Prostate gland (tissue), 2 donors: ENCODE measurements around the gene ARL15. TPM values are rescaled to one million over a fixed set of nuclear protein-coding genes. Genes with fewer than 3 reads are reported as not detected.

Experiments
- DNase-seq: peaks from one replicate; pipeline ENCODE4 v3.0.0-alpha.2; 2019; ENCODE audit warnings: low spot score
- H3K27ac ChIP-seq, 2 donors: fragments of 200-600 bp; sonication (generic); 2 replicates each; pipeline ENCODE4 v1.5.1; 2017 to 2019
- H3K27me3 ChIP-seq: fragments of 200-600 bp; sonication (generic); replicated peaks from 2 replicates; pipeline ENCODE4 v1.5.1; 2019; ENCODE audit not compliant: insufficient read depth
- H3K36me3 ChIP-seq, 2 donors: fragments of 200-600 bp; sonication (generic); 1 replicate in 1 of 2; 2 replicates in 1 of 2; pipeline versions ENCODE4 v1.5.1 to v1.8.1; 2017 to 2019
- H3K4me1 ChIP-seq: fragments of 200-600 bp; sonication (generic); replicated peaks from 2 replicates; pipeline ENCODE4 v1.5.1; 2019
- H3K4me3 ChIP-seq, 2 donors: fragments of 200-600 bp; sonication (generic); 2 replicates each; pipeline ENCODE4 v1.5.1; 2017 to 2019
- H3K9me3 ChIP-seq: fragments of 200-600 bp; sonication (generic); 2 replicates; pipeline ENCODE4 v1.5.1; 2017
- POLR2A ChIP-seq: fragments of 450-650 bp; IDR thresholded peaks from one replicate; pipeline ENCODE4 v1.6.1; 2016; ENCODE audit warnings: antibody characterized with exemption, mild to moderate bottlenecking
- POLR2AphosphoS5 ChIP-seq: sonication (generic); formaldehyde crosslinking; IDR thresholded peaks from one replicate; pipeline ENCODE4 v1.6.1; 2017; ENCODE audit warnings: antibody characterized with exemption
- WGBS: methylation state at CpG from one replicate; pipeline ENCODE4 v1.1.5; 2018; 5-methylcytosine and 5-hydroxymethylcytosine counted together
- intact Hi-C: fragments of 100-400 bp; cut with DNase I; formaldehyde crosslinking; loops from one replicate; pipeline ENCODE4 v1.14.2; 2022
- total RNA-seq, 2 donors: library from RNA; depleted of rRNA; stranded (reverse); fragments of >200 nt; gene quantifications; one replicate each; pipeline ENCODE4 v1.1.0, GENCODE V29; 2016
- TF ChIP-seq, protein P1 (sequence below), 4 experiments: fragments of 200-600 bp in 2 of 4; fragments of 450-650 bp in 2 of 4; sonication (generic) in 2 of 4; IDR thresholded peaks; 1 replicate in 3 of 4; 2 replicates in 1 of 4; pipeline ENCODE4 v1.5.1; 2016 to 2019; ENCODE audit warnings: antibody characterized with exemption in 4 of 4, mild to moderate bottlenecking in 2 of 4, moderate library complexity in 2 of 4

ARL15 gene
- total RNA-seq, 2 donors from 2014 or later: 16.1 to 38.4 TPM

DNA sequence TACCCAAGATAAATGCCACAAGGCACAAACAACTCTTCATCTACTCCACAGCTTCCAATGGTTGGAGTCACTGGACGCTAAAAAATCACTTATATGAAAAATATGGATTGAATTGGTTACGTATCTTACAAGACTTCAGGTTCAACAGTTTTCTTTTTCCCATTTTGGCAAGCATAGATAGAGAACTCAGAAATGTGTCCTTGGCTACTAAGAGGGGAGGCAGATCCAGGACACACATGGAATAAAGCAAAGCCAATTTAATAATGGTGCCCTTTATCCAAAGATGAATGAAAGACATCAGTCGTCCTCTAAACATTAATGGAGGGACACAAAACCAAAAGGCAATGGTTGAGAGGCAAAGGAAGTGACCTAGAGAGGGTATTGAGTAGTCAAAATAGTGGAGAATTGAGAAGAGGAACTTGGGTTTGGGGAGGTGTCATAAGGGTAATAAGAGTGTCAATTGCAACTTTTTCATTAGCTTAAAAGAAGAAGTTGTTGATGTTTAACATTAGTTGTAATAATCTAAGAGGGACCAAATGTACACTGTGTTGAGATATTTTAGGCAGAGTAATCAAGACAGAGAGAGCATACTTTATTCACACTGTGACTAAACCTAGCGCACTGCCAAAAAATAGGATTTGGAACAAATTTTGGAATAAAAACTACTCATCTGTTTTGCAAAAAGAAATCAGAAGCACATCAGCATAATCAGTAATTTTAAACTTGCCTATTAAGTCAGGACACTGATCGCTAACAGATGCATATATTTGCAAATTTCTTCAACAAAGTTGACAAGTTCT is 308.2 kb downstream of the ARL15 start:
- H3K27ac ChIP-seq: no peak overlapping the region
- WGBS: 80% methylated on average over 5 of the region's 5 CpGs
- no peak overlapping the region for H3K4me3 ChIP-seq
- no peak for DNase-seq
- TF ChIP-seq, protein P1, sequence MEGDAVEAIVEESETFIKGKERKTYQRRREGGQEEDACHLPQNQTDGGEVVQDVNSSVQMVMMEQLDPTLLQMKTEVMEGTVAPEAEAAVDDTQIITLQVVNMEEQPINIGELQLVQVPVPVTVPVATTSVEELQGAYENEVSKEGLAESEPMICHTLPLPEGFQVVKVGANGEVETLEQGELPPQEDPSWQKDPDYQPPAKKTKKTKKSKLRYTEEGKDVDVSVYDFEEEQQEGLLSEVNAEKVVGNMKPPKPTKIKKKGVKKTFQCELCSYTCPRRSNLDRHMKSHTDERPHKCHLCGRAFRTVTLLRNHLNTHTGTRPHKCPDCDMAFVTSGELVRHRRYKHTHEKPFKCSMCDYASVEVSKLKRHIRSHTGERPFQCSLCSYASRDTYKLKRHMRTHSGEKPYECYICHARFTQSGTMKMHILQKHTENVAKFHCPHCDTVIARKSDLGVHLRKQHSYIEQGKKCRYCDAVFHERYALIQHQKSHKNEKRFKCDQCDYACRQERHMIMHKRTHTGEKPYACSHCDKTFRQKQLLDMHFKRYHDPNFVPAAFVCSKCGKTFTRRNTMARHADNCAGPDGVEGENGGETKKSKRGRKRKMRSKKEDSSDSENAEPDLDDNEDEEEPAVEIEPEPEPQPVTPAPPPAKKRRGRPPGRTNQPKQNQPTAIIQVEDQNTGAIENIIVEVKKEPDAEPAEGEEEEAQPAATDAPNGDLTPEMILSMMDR (IDR thresholded peaks at IDR 0.05): no peak
- TF ChIP-seq POLR2AphosphoS5: no peak
- TF ChIP-seq POLR2A: no peak
- intact Hi-C loops: no loop called here
- no peaks in the 10 kb centered on the region for H3K4me1 ChIP-seq
- H3K27me3 ChIP-seq: no peaks in the 10 kb centered on the region
- H3K36me3 ChIP-seq: no peaks in the 10 kb centered on the region
- no peaks in the 10 kb centered on the region for H3K9me3 ChIP-seq

DNA sequence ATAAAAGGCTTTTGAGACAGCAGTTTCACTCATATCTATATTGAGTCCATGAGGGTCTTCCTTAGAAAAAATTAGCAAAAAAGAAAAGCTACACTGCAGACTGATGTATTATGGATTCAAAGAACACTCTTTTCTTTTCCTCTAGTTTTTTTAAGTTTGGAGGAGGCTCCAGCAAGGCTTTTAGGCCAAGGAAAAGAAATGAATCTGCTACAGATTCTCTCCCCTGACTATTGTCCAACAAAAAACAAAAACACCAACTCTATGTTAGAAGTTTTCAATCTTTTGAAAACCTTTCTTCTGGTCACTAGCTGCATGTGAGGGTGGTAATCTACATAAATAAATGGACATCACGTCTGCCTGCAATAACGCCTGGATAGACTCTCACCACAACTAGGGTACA is 310.4 kb downstream of the ARL15 start:
- no peak overlapping the region for H3K4me3 ChIP-seq
- no peaks in the 10 kb centered on the region for H3K36me3 ChIP-seq
- no peak for DNase-seq
- H3K4me1 ChIP-seq: no peaks in the 10 kb centered on the region
- intact Hi-C loops: no loop called here
- no peaks in the 10 kb centered on the region for H3K27me3 ChIP-seq
- no peaks in the 10 kb centered on the region for H3K9me3 ChIP-seq
- TF ChIP-seq POLR2A: no peak
- TF ChIP-seq, protein P1 (IDR thresholded peaks at IDR 0.05): no peak
- TF ChIP-seq POLR2AphosphoS5: no peak
- H3K27ac ChIP-seq: no peak overlapping the region
- 96% methylated on average over 2 of the region's 2 CpGs for WGBS

DNA sequence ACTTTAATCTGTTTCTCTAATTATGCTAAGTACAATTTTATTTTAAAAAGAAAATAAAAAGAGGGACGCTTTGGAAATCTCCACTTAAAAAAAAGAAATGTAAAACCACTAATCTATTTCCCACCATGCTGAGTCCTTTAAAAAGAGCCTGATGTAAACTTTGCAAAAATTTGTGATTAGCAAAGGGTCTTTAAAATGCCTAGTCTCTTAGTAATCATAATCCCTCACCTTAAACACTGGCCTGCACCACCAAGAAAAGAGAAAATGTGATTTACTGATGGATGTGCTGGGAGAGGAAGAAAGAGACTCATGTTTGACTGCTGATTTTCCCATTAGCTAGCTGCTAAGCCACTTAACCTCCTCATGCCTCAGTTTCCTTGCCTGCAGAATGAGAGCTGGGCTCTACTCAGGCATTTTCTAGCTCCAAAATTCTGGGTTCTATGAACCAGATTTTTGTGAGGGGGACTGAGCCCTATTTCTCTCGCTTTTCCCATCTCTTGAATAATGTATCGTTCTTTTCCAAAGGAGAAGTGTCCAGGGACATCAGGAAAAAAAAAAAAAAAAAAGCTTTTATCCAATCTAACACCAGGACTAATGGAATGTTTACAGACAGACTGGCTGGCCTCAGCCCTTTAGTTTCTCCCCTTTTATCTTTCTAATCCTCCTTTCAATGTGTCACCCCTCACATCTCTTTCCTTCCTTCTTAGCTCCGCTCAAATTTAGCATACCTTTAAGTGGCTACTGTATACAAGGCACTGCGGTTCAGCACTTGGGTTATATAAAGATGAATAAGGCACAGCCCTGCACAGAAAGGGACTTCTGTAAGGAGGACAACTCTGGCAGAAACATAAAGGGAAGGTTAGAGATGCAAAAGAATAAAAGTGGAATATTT is 312.4 kb downstream of the ARL15 start:
- H3K4me1 ChIP-seq: no peaks in the 10 kb centered on the region
- TF ChIP-seq, protein P1 (IDR thresholded peaks at IDR 0.05): no peak
- TF ChIP-seq POLR2A (no peak), POLR2AphosphoS5 (no peak)
- no peak for DNase-seq
- no peaks in the 10 kb centered on the region for H3K36me3 ChIP-seq
- no peaks in the 10 kb centered on the region for H3K27me3 ChIP-seq
- intact Hi-C loops: no loop called here
- no peak overlapping the region for H3K4me3 ChIP-seq
- H3K27ac ChIP-seq: no peak overlapping the region
- WGBS: 84% methylated on average over 5 of the region's 5 CpGs
- H3K9me3 ChIP-seq: no peaks in the 10 kb centered on the region

DNA sequence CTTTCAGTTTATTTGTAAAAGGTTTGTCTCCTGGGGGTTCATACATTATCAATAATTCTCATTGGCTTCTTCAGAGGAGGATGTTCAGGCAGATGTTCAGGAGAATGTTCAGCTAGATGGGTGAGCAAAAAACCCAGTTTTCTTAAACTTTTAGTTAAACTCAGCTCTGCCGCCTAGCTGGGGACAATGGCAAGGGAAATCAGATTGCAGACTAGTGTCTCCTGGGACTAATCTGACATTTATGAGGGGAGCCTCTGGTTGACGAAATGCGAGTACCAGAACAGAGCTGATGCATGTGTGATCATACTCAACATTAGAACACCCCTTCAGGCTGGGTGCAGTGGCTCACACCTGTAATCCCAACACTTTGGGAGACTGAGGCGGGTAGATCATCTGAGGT is 314.4 kb downstream of the ARL15 start:
- H3K36me3 ChIP-seq: no peaks in the 10 kb centered on the region
- H3K9me3 ChIP-seq: no peaks in the 10 kb centered on the region
- intact Hi-C loops: no loop called here
- WGBS: 86% methylated on average over 4 of the region's 4 CpGs
- H3K27me3 ChIP-seq: no peaks in the 10 kb centered on the region
- no peaks in the 10 kb centered on the region for H3K4me1 ChIP-seq
- TF ChIP-seq, protein P1 (IDR thresholded peaks at IDR 0.05): no peak
- TF ChIP-seq POLR2A (no peak), POLR2AphosphoS5 (no peak)
- H3K27ac ChIP-seq: no peak overlapping the region
- no peak for DNase-seq
- H3K4me3 ChIP-seq: no peak overlapping the region
